ENCODE measurements around the gene LCA5.
"Not testable (repeated sequence)": the region's sequence is repeated elsewhere in the genome, so short reads cannot be mapped to it uniquely, and the experiment has no call there.

Gene LCA5

DNA sequence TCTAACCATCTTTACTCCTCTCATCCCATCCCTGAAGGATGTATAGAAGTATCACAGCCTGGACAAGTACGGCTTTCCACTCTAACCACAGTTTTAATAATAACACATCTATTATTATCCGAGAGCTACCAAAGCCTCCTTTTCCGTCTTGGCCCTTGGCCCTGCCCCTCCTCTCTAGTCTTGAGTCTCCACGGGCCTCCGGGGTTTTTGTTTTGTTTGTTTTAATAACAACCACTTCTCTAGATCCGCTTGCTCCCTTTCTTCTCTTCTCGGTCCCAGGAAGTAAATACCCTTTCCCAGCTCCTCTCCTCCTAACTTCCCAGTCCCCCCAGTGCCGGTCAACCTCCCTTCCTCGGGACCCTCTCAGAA, 661 bp downstream of the LCA5 start:
- DNase-seq, result no peak

DNA sequence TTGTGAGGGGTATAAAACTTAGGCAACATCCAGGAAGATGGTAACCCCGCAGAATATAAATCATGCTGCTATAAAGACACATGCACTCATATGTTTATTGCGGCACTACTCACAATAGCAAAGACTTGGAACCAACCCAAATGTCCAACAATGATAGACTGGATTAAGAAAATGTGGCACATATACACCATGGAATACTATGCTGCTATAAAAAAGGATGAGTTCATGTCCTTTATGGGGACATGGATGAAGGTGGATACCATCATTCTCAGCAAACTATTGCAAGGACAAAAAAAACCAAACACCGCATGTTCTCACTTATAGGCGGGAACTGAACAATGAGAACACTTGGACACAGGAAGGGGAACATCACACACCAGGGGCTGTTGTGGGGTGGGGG, 7.7 kb downstream of the LCA5 start:
- not testable (repeated sequence) for DNase-seq

DNA sequence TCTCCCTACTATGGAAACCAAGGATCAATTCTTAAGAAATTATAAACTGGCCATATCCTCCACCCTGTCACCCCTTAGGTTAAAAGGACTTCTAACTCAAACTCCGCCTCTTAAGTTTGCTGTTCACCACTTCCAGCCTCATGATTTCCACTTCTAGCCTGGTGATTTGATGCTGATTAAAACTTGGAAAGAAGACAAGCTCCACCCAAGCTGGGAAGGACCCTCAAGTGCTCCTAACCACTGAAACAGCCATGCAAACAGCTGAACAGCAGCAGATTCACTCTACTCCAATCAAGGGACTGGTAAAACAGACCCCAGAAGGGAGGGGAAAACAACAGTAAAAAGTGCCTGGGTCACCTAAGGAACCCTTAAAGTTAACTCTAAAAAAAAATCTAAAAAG, 10.3 kb downstream of the LCA5 start:
- no peak for DNase-seq

DNA sequence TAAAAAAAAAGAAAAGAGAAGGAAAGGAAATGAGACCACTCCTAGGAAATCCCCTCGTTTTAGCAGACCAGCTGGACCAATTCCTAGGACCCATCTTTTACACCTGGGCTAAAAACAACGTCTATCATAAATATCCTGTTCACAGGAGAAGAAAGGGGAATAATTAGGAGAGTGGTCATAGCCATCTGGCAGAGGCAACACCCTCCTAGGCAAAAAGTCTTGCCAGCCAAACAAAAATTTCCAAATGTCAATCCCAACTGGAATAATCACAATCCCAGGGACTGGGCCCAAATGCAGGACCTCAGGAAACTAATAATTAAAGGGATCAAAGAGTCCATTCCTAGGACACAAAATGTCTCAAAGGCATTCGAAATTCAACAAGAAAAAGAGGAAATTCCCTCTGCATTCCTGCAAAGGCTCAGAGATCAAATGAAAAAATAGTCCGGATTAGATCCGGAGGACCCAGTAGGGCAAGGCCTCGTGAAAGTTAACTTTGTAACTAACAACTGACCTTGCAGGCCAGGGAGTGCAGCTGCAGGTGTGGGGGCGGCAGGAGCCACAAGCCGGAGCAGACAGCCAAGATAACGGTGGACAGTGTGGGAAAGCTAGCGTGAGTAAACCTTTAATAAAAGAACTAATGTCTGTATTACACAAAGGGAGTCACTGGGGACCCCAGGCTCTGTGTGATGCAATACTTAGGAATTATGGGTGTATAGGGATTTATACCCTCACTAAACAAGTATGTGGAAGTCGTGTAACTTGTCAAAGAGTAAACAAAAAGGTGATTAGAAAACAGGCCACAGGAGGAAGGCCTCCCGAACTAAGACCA, 11.7 kb downstream of the LCA5 start:
- DNase-seq, result no peak

DNA sequence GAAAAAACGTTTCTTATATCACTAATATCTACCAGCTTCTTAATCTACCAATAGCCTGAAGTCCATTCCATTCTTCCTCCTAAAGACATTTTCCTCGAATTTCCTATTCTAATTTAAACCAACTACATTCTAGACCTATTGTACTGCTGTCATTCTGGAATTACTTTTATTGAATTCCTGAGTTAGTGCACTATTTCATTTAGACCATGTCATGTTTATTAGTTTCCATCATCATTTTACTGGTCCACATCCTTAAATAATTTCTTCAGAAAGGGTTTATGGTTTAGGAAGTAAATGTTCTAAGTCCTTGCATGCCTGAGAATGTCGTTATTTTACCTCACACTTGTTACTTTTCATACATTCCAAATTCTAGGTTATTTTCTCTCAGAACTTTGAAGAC, 13.2 kb downstream of the LCA5 start:
- DNase-seq, result no peak

DNA sequence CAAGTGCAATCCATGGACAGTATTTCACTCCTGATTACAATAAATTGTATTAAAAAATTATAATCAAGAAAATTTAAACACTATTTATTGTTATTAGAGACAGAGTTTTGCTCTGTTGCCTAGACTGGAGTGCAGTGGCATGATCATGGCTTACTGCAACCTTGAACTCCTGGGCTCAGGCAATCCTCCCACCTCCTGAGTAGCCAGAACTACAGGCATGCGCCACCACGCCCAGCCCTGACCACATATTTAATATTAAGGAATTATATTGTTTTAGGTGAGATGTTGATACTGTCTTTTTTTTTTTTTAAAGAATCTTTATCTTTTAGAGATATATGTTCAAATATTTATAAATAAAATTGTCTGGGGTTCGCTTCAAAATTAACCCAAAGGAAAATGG, 14.6 kb downstream of the LCA5 start:
- no peak for DNase-seq

DNA sequence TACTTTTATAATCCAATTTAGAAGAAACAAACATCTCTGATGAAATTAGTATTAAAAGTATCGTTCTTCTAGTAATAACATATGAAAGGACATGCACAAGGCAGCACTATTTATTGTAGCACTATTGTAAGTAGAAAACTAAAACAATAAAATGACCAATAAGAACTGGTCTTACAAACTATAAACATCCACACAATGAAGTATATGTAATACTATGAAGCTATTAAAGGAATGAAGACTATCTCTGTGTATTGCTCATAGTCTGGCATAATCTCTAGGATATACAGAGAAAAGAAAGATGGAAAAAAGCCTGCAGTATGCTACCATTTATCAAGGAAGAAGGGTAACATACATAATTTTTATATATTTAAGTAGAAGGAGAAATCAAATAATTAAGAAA, 16.7 kb downstream of the LCA5 start:
- DNase-seq, result no peak

DNA sequence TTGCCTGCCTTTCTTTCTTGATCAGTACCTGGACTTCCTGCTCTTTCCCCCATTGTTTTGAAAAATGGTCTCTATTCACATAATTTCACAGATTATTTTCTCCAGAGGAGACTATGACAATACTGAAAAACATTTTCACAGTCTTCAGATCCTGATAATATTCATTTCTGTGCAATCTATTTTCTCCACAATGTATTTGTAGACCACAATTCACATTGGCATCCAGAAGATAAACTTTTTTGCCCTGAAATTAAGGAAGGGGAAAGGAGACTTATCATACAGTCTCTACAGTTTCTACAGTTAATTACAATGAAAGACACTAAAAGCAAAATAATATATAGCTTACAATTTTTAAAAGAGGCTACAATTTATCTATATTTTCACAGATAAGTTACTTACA, 18.4 kb downstream of the LCA5 start:
- no peak for DNase-seq

DNA sequence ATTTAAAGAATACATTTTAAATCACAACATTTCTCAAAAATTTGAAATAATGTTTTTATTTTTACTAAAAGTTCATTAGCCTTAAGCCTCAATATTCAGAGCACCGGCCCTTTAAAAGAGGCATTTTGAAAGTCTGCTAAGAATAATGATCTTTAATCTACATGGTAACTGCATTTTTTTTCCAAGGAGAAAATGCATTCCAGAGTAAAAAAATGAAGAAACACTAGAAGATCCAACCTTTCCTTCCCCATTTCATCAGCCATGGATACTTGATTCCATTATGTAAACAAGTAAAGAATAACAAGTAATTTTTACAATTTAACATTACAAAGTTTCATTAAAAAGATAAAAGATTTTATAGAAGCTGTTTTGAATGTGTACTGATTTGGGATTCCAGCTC, 21.8 kb downstream of the LCA5 start:
- DNase-seq, result no peak

DNA sequence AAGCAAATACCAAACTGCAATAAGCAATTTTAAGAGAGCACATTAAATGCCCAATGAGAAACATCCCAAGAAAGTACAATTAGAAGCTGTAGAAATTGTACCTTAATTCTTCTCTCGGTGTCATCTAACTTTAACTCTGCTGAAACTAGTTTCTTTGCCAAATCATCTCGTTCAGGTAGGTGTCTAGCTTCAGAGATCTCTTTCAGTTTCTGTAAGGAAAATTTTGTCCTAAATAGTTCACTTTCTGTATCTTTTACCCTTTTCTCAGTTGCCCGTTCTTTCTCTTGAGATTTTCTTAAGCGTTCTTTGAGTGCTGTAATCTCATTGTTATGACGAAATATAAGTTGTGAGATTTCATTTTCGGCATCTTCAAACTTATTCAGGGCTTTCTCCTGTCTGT, 24.1 kb downstream of the LCA5 start:
- DNase-seq, result no peak

DNA sequence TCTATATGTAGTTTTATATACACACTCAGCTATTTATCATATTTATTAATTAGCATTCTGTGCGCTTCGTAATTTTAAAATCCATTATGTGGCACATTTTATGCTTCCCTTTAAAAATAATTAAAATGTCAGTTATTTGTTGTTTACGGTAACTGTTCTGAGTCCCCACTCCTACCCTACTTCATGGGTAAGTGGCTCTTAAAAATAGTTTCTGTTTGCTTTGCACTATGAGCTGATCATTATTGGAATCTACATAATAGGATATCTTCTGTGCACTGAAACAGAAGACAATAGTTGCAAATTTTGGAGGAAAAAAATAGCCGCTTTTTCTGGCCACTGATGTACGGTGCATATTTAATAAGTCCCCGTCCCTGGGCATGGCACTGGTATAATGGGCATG, 25.2 kb downstream of the LCA5 start:
- DNase-seq, result no peak

DNA sequence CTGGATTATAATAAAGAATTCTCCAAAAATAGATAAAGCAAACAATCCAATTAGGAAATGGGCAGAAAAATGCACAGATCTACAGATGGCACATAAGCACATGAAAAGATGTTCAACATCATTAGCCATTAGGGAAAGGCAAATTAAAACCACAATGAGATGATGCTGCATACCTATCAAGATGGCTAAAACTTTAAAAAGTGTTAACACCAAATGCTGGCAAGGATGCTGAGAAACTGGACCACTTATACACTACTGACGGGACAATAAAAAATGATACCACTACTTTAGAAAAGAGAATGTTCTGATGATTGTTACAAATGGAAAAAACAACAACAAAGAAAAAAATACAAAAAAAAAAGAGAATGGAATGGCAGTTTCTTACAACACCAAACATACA, 26.5 kb downstream of the LCA5 start:
- DNase-seq, result no peak

DNA sequence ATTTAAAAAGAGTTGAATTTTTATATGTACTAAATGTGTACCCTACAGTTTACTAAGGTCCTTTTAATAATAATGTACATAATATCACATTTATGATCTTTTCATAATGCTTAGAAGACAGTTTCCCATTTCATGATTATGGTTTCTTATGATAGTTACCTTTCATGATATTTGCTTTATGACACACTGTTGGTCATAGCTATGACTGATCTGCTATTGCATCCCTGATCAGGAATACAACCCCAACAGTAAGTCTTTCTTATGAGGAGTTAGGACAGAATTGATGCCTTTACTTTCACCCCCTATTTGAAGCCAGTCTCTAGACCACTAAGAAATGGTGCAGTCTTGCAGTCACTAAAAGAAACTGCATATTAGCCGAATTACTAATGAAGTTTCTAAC, 31.0 kb downstream of the LCA5 start:
- no peak for DNase-seq

DNA sequence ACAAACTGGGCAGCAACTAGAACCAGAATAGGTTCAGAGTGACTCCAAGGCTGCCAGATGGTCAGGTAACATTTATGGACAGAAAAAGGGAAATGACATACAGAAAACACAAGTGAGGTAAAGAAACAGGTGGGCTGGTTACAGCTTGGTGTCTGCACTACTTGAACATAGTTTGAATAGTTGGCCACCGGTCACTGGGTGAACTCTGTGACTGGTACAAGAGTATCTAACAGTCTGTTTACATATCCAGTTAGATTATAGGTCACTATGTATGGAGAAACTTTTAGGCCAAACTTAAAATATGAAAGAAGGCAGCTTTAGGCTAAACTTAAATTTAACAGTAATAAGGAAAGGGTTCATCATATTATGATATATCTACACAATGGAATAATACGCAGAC, 32.9 kb downstream of the LCA5 start:
- no peak for DNase-seq

DNA sequence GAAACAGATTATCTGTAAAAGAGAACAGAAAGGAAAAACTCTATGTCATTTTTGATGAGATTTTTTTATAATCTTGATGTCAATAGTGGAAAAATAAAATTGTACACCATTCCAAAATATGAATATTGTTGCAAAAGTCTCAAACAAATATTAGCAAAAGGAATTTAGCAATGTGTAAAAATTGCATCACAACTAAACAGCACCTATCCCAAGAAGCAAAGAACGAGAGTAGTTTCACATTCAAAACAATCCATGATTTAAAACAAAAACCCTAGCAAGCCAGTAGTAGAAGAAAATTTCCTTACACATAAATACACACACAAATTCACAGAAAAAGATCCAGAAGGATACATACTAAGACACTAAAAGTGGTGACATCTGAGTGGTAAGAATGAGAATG, 38.4 kb downstream of the LCA5 start:
- no peak for DNase-seq

DNA sequence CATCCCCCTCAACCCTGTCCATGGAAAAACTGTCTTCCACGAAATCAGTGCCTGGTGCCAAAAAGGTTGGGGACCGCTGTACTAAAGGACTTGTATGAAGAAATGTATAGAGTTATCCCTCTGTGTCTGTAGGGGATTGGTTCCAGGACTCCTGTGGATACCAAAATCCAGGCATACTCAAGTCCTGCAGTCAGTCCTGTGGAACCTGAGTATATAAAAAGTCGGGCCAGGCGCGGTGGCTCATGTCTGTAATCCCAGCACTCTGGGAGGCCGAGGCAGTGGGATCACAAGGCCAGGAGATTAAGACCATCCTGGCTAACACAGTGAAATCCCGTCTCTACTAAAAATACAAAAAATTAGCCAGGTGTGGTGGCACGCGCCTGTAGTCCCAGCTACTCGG, 42.0 kb downstream of the LCA5 start:
- DNase-seq, result no peak

DNA sequence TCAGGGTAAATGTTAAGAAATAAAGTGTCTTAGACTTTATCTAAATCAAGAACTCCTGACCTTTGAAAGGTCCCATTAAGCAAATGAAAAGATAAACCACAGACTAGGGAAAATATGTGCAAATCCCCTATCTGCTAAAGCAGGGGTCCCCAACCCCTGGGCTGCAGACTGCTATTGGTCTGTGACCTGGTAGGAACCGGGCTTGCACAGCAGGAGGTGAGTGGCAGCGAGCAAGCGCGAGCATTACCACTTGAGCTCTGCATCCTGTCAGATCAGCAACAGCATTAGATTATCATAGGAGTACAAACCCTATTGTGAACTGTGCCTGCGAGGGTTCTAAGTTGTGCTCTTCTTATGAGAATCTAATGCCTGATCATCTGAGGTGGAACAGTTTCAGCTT, 42.4 kb downstream of the LCA5 start:
- DNase-seq, result no peak

DNA sequence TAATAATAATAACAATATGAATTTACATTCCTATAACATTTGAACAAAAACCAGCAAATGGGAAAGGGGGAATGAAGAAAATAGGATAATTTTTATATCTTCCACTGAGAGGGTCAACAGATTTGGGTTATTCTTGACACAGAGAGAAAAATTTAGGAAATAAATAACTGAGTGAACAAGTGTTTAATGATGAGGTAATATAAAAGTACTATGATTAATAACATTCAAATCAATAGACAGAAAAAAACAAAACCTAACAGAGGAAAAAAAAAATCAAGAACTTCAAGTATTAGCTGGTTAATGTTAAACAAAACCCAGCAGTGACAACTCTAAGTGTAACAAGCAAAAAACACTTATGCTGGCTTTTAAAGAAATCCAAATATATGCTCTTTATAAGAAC, 66.5 kb downstream of the LCA5 start:
- DNase-seq, result no peak

DNA sequence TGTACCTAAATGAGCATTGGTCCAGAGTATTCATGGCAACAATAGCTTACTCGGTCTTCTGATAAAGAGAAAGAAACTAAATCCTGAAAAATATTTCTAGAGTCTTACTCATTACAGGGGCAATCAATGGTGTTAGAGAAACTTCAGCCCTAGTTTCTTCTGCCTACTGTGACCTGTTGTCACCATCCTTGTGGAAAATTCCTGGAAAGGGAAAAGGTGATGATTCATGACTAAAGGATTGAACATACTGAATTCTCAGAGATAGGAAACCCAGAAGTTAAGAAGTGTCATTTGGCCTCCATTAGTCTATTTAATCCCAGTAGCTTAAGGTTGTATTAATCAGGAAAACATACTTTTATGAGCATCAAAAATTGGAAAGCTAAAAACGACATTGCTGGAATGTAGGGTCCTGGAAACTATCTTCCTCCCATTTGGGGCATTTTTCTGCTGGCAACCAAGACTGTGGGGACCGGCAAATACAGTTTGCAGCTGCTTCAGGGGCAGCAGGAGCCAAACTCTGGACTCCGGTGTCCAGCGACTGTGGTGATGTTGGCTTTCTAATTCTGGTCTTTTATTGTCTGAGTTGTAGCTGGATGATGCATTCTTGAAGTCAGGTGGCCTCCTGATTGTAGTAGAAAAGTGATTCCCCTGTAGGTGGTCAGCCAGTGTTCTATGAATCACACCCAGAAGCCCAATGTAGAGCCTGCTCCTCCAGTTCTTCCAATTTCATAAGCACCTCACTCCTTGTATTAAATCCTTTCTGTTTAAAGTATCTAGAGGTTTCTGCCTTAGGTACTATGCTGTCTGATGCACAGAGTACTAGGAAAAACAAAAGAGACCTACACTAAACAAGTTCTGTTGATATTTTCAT, 67.6 kb downstream of the LCA5 start:
- no peak for DNase-seq

DNA sequence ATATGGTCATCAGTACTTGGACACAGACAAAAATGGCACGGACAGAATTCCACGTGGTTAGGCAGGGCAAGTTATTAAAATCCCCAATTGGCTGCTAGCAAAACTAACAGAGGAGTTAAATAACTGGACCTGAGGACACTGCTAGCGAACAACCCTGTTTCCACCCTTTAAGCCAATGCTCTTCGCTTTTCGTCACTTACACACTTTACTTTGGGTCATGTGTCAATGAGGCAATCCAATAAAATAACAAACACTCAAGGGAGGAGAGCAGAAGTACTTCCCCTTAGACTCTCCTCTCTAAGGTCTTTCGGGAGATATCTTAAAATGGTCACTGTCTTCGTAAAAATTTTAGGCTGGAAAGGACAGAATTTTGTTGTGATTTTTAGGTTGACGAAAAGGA, 68.6 kb downstream of the LCA5 start:
- no peak for DNase-seq

DNA sequence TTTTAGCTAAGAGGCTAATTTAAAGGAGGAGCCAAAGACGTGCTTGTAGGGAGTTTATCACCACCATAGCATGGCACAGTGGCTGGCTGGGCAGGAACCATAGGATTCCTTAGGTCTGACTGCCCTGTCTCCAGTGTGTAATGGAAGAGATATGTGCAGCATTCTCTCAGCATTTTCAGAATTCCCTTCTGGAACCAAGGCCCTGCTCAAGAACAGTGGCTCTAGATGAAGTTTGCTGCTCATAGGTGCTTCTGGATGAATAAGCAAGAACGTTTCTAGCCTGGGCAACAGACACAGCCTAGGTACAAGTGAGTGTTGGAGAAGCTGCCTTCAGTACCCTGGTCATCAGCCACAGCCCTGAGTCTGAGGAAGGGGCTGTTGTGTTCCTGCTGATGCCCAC, 69.1 kb downstream of the LCA5 start:
- no peak for DNase-seq

DNA sequence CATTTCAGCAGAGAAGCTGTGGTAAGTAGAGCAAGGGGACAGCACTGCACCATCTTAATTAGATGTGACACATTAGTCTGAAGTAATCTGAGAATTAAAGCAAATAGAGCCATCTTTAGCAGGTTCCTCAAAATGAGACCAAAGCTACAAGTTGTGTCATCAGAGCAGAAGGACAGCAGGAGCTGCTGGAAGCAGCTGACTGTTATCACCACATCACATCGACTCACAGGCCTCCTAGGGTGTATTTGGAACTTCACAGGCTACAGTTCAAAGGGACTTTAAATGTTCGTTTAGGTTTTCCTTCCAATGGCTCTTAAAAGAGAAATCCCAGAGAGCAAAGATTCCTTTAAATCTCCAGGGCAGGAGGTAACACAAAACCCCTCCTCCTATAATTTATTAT, 69.5 kb downstream of the LCA5 start:
- no peak for DNase-seq

DNA sequence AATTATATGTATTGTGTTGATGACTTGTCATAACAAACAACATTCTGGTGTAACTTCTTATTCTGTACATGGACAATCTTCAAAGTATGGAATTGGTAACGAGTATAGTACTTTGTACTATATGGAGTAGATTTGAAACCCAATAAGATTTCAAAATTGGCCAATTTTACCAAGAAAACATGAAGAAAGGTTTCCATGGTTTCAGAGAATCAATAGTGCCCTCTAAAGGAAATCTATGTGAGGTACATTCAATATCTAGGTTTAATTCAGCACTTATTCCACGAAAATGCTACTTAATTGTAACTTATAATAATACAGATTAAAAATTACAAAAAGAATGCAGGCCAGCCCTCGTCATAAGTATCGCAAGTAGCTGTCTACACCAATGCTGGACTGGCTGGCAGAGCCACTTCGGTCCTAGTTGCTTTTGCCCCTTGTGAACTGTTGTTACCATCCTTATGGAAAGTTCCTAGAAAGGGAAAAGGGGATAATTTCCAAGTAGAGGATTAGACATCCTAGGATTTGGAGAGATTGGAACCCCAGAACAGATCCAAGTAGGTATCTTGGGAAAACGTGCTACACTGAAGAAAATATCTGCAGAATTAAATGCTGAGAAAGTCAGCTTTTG, 70.9 kb downstream of the LCA5 start:
- peak; percentile 26 for DNase-seq

DNA sequence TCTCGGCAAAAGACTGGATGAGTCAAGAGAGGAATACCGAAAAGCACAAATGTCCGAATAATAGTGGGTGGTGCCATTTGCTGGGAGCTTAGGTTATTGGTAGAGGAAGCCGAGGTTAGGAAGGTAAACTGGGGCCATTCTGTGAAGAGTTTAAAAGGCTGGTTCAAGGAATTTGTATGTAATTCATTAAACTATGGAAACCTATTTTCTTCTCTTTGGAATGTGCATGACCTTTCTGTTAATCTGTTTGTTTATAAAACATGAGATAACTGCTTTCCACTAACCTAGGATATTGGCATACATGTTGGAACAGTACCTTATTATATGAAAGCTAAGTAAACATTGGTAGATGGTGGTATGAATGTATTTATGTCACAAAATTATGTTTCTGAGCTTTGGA, 71.8 kb downstream of the LCA5 start:
- no peak for DNase-seq

Data from NCI-H146 (cell line).